Progenitor cell of endocrine pancreas (in vitro differentiated cells): Measurements from ENCODE around the gene CEBPG. TPM values are rescaled to one million over a fixed set of nuclear protein-coding genes. Genes with fewer than 3 reads are reported as not detected.

Experiments used
- DNase-seq: peaks from one replicate; pipeline ENCODE4 v3.0.0; 2021; ENCODE audit warnings: low spot score; ENCODE audit not compliant: unreplicated experiment
- H3K27ac Mint-ChIP-seq: 2 replicates; pipeline ENCODE4 v1.8.0; 2021; ENCODE audit warnings: mild to moderate bottlenecking, moderate library complexity, mixed read lengths
- H3K27me3 Mint-ChIP-seq: 2 replicates; pipeline ENCODE4 v1.8.0; 2021; ENCODE audit warnings: mixed read lengths
- H3K36me3 Mint-ChIP-seq: 2 replicates; pipeline ENCODE4 v1.8.0; 2022; ENCODE audit warnings: mixed read lengths; ENCODE audit not compliant: insufficient read depth
- H3K4me1 Mint-ChIP-seq: 2 replicates; pipeline ENCODE4 v1.8.0; 2021; ENCODE audit warnings: low read depth, mixed read lengths
- H3K4me3 Mint-ChIP-seq: 2 replicates; pipeline ENCODE4 v1.8.0; 2021; ENCODE audit warnings: low read depth, mild to moderate bottlenecking, moderate library complexity, mixed read lengths
- H3K9me3 Mint-ChIP-seq: 2 replicates; pipeline ENCODE4 v1.8.0; 2021; ENCODE audit warnings: low read depth, mixed read lengths
- CTCF ChIP-seq: fragments of 200-600 bp; sonication (generic); IDR thresholded peaks from one replicate; pipeline ENCODE4 v1.5.0; 2021; ENCODE audit warnings: antibody characterized with exemption, mild to moderate bottlenecking; ENCODE audit not compliant: unreplicated experiment
- total RNA-seq: library from RNA; stranded (reverse); gene quantifications from 2 replicates; pipeline ENCODE4 v1.2.1, GENCODE V29; 2021

CEBPG gene
- total RNA-seq, 1 donor from 2014 or later, result 33.6 TPM

- Mint-ChIP-seq H3K27me3 (peaks cover 33% of the 10 kb centered on the region), H3K36me3 (no peaks in the 10 kb centered on the region), H3K4me1 (no peaks in the 10 kb centered on the region), H3K27ac (no peak overlapping the region), H3K4me3 (no peak overlapping the region), H3K9me3 (no peaks in the 10 kb centered on the region)
- TF ChIP-seq CTCF, result no peak
- no peak for DNase-seq
Observed at GRCh38 chr19:33345163-33345562, 28.3 kb upstream of the CEBPG start.

DNA sequence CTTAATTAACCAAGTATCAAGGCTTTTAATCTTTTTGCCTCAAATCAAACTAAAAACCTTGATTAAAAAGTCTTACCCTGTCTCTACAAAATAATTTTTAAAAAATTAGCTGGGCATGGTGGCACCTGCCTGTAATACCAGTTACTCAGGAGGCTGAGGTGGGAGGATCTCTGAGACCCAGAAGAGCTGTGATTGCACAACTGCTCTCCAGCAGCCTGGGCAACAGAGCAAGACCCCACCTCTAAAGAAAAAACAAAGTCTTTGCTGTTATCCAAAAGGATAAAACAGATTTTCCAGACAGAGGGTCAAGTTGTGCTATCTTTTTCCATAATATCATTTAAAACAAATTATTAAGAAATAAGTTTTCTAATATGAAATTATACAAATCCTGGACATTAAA lies 26.8 kb upstream of the CEBPG start:
- Mint-ChIP-seq H3K9me3 (no peaks in the 10 kb centered on the region), H3K27ac (no peak overlapping the region), H3K4me1 (no peaks in the 10 kb centered on the region), H3K4me3 (no peak overlapping the region), H3K27me3 (peaks cover 22% of the 10 kb centered on the region), H3K36me3 (no peaks in the 10 kb centered on the region)
- no peak for TF ChIP-seq CTCF
- no peak for DNase-seq

DNA sequence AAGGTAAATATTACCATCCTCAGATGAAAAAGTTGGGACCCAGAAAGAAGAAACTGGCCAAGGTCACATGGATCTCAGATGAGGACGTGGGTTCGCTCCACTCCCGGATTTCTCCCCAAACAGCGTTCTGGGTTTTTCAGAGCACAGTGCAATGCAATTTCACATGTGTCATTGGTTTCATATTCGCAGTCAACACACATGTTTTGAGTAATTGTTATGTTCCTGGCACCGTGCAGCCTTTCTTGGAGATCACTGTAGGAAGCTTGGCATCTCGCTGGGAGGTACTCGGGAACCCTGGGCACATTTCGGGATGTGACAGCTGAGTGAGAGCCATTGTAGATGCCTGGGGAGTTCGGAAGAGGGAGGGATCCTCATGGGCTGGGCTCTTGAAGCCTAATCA lies 26.2 kb upstream of the CEBPG start:
- no peak overlapping the region for H3K4me3 Mint-ChIP-seq
- H3K27me3 Mint-ChIP-seq, result peaks cover 19% of the 10 kb centered on the region

DNA sequence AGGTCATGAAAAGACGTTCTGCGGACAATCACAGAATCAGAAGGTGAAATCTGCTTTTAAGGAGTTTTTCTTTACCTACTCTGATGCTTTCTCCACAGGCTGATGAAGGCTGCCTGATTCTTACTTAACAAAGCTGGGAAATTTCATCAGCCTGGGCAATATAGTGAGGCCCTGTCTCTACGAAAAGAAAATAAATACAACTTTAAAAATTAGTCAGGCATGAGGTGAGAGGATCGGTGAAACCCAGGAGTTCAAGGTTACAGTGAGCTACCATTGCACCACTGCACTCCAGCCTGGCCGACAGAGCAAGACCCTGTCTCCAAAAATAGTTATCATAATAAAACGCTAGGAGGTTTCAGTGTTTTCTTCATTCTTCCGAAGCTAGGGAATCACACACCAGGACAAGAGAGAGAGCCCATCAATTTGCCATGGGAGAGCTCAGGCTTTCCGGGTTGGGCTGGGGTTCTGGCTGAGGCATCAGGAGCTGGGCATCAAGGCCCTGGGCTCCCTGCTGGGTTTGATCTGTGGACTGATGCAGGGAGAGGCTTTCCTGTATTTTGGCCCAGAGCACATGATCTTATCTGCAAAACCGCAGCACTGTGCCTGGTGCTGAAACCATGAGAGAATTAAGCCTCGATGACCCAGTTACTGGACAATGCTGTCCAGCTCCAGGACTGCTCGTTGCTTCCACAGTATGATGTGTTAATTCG lies 25.1 kb upstream of the CEBPG start:
- H3K27me3 Mint-ChIP-seq, result peaks cover 16% of the 10 kb centered on the region
- H3K4me3 Mint-ChIP-seq, result no peak overlapping the region
- no peak for DNase-seq
- no peak for TF ChIP-seq CTCF
- H3K27ac Mint-ChIP-seq, result no peak overlapping the region
- H3K36me3 Mint-ChIP-seq, result no peaks in the 10 kb centered on the region
- no peaks in the 10 kb centered on the region for H3K9me3 Mint-ChIP-seq
- no peaks in the 10 kb centered on the region for H3K4me1 Mint-ChIP-seq

More for the DNA sequence above, 26.2 kb upstream of the CEBPG start:
- Mint-ChIP-seq H3K4me1 (no peaks in the 10 kb centered on the region), H3K9me3 (no peaks in the 10 kb centered on the region), H3K27ac (no peak overlapping the region), H3K36me3 (no peaks in the 10 kb centered on the region)
- no peak for TF ChIP-seq CTCF
- DNase-seq, result no peak

GRCh38 chr19:33349319-33350289 lies 23.9 kb upstream of the CEBPG start:
- no peaks in the 10 kb centered on the region for H3K36me3 Mint-ChIP-seq
- H3K27me3 Mint-ChIP-seq, result peaks cover 11% of the 10 kb centered on the region
- H3K9me3 Mint-ChIP-seq, result no peaks in the 10 kb centered on the region
- no peak for DNase-seq
- H3K4me3 Mint-ChIP-seq, result no peak overlapping the region
- no peak for TF ChIP-seq CTCF
- H3K4me1 Mint-ChIP-seq, result no peaks in the 10 kb centered on the region
- H3K27ac Mint-ChIP-seq, result no peak overlapping the region
